Neuron (in vitro differentiated cells): ENCODE results near the gene MAP7.

Experiments used
- H2AFZ ChIP-seq: one replicate; pipeline ENCODE4 v1.6.1; 2013; ENCODE audit warnings: low read depth, mild to moderate bottlenecking, inconsistent platforms, low read length, moderate library complexity
- H3K27me3 ChIP-seq: one replicate; pipeline ENCODE4 v1.6.1; 2013; ENCODE audit warnings: low read length; ENCODE audit not compliant: insufficient read depth
- H3K36me3 ChIP-seq: one replicate; pipeline ENCODE4 v1.6.1; 2013; ENCODE audit warnings: low read length; ENCODE audit not compliant: insufficient read depth
- H3K4me1 ChIP-seq: one replicate; pipeline ENCODE4 v1.6.1; 2013; ENCODE audit warnings: low read length; ENCODE audit not compliant: insufficient read depth
- H3K4me3 ChIP-seq: 2 replicates; pipeline ENCODE4 v1.5.1; 2013; ENCODE audit warnings: mild to moderate bottlenecking, low read length, moderate library complexity
- H3K9me3 ChIP-seq: one replicate; pipeline ENCODE4 v1.6.1; 2013; ENCODE audit warnings: low read length

Gene MAP7

DNA sequence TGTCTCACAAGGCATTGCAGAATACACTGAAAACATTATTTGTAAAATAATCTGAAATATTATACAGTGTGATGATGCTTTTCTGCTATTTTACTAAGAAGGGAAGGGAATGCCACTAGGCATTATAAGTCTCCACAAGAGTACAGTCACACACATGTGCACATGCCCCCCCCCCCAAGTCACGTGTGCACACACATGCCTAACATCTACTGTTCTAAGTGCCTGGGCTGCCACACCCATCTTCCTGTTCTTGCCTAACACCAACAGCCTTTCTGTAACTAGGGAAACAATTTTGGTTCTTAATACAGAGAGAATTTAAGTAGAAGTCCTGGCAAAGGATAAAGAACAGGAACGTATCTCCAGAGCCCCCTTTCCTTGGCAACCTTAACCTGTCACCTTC, 202.4 kb downstream of the MAP7 start:
- no peaks in the 10 kb centered on the region for H3K27me3 ChIP-seq
- no peak overlapping the region for H3K4me3 ChIP-seq
- no peaks in the 10 kb centered on the region for H3K9me3 ChIP-seq
- H2AFZ ChIP-seq: no peak overlapping the region
- no peaks in the 10 kb centered on the region for H3K36me3 ChIP-seq
- no peaks in the 10 kb centered on the region for H3K4me1 ChIP-seq

- Histone ChIP-seq H3K4me1 (no peaks in the 10 kb centered on the region), H3K27me3 (no peaks in the 10 kb centered on the region), H3K9me3 (no peaks in the 10 kb centered on the region), H3K4me3 (no peak overlapping the region), H3K36me3 (no peaks in the 10 kb centered on the region), H2AFZ (no peak overlapping the region)
These were observed 205.1 kb downstream of the MAP7 start for GRCh38 chr6:136345145-136345544.

- Histone ChIP-seq H3K4me1 (no peaks in the 10 kb centered on the region), H3K27me3 (no peaks in the 10 kb centered on the region), H3K4me3 (no peak overlapping the region), H2AFZ (no peak overlapping the region), H3K9me3 (no peaks in the 10 kb centered on the region), H3K36me3 (no peaks in the 10 kb centered on the region)
These were observed 205.8 kb downstream of the MAP7 start for GRCh38 chr6:136344420-136344819.

- no peaks in the 10 kb centered on the region for H3K4me1 ChIP-seq
- no peaks in the 10 kb centered on the region for H3K27me3 ChIP-seq
- H3K4me3 ChIP-seq: no peak overlapping the region
- H3K9me3 ChIP-seq: no peaks in the 10 kb centered on the region
- H2AFZ ChIP-seq: no peak overlapping the region
- no peaks in the 10 kb centered on the region for H3K36me3 ChIP-seq
These were observed 206.5 kb downstream of the MAP7 start for GRCh38 chr6:136343700-136344099.

DNA sequence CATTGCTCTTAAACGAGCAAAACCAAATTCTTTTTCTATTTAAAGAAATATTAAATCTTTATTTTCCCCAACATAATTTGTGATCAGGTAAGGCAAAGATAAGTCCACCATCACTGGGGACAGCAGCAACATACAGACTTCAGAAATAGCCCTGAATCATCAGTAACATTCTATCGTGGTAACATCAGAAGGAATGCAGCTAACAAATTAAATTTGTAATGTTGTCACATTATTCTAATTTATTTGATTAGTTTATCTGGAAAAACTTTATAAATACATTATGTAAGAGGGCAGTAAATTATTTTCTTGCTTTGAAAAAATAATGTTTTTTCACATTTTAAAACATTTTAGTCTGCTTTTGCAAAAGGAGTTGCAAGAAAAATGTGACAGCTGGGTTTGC, 206.9 kb downstream of the MAP7 start:
- Histone ChIP-seq H3K9me3 (no peaks in the 10 kb centered on the region), H3K4me1 (no peaks in the 10 kb centered on the region), H2AFZ (no peak overlapping the region), H3K27me3 (no peaks in the 10 kb centered on the region), H3K4me3 (no peak overlapping the region), H3K36me3 (no peaks in the 10 kb centered on the region)

- Histone ChIP-seq H3K4me1 (no peaks in the 10 kb centered on the region), H3K4me3 (no peak overlapping the region), H2AFZ (no peak overlapping the region), H3K36me3 (no peaks in the 10 kb centered on the region), H3K27me3 (no peaks in the 10 kb centered on the region), H3K9me3 (no peaks in the 10 kb centered on the region)
These were observed 208.3 kb downstream of the MAP7 start for GRCh38 chr6:136341967-136342366.

DNA sequence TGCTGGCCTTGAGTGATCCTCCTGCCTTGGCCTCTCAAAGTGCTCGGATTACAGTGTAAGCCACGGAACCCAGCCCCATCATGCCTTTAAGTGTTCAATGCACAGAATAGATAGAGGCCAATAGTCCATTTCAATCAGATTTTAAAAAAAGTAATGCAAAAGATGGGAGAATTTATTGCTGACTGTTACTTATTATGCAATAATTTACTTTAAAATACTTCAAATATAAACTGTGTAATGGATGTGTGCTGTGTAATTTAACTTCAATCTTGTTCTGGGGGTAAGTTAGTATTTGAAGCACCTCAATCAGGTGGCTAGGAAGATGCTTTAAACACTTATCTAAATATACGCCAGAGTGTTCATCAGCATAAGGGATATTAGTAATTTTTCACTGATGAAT, 208.9 kb downstream of the MAP7 start:
- H3K36me3 ChIP-seq: no peaks in the 10 kb centered on the region
- no peak overlapping the region for H3K4me3 ChIP-seq
- H2AFZ ChIP-seq: no peak overlapping the region
- H3K9me3 ChIP-seq: no peaks in the 10 kb centered on the region
- H3K4me1 ChIP-seq: no peaks in the 10 kb centered on the region
- no peaks in the 10 kb centered on the region for H3K27me3 ChIP-seq

DNA sequence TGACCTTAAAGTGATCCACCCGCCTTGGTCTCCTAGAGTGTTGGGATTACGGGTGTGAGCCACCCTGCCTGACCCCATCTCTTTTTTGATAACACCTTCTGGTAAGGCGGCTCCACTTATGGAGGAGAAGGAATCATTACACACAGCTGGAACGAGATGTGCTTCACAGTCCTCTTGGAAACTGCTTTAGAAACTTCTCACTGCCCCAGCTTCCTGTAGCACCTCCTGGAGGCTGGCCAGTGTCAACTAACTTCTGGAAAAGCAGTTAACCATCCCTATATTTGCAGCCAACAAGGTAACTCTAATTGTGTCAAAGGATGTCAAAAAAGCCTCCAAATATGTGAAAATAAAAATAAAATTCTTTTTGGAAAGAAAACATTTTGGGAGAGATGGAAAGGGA, 211.7 kb downstream of the MAP7 start:
- Histone ChIP-seq H3K36me3 (no peaks in the 10 kb centered on the region), H2AFZ (no peak overlapping the region), H3K9me3 (no peaks in the 10 kb centered on the region), H3K27me3 (no peaks in the 10 kb centered on the region), H3K4me3 (no peak overlapping the region), H3K4me1 (no peaks in the 10 kb centered on the region)

GRCh38 chr6:136337606-136338005, 212.6 kb downstream of the MAP7 start:
- no peaks in the 10 kb centered on the region for H3K9me3 ChIP-seq

DNA sequence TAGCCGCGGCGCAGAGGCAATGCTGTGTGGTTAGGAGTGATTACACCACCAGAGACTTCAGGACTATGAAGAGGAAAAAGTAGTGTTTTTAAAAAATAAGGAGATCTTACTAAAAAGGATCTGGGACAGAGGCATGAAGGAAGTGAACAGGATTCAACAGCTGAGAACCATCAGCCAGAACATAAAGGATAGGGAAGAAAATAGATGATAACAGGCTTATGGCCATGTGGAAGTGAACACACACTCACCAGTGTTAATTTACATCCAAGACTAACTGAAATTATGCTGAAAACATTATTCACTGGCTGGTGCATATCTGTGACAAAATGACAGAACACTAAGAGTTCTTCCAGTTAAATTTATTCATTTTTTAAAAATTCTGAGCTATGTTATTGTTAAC, 213.1 kb downstream of the MAP7 start:
- H3K4me1 ChIP-seq: no peaks in the 10 kb centered on the region
- no peak overlapping the region for H2AFZ ChIP-seq
- H3K27me3 ChIP-seq: no peaks in the 10 kb centered on the region
- no peaks in the 10 kb centered on the region for H3K9me3 ChIP-seq
- no peaks in the 10 kb centered on the region for H3K36me3 ChIP-seq
- H3K4me3 ChIP-seq: no peak overlapping the region

More at GRCh38 chr6:136337606-136338005, 212.6 kb downstream of the MAP7 start:
- H3K4me3 ChIP-seq: no peak overlapping the region
- no peak overlapping the region for H2AFZ ChIP-seq
- H3K27me3 ChIP-seq: no peaks in the 10 kb centered on the region
- no peaks in the 10 kb centered on the region for H3K36me3 ChIP-seq
- H3K4me1 ChIP-seq: no peaks in the 10 kb centered on the region

DNA sequence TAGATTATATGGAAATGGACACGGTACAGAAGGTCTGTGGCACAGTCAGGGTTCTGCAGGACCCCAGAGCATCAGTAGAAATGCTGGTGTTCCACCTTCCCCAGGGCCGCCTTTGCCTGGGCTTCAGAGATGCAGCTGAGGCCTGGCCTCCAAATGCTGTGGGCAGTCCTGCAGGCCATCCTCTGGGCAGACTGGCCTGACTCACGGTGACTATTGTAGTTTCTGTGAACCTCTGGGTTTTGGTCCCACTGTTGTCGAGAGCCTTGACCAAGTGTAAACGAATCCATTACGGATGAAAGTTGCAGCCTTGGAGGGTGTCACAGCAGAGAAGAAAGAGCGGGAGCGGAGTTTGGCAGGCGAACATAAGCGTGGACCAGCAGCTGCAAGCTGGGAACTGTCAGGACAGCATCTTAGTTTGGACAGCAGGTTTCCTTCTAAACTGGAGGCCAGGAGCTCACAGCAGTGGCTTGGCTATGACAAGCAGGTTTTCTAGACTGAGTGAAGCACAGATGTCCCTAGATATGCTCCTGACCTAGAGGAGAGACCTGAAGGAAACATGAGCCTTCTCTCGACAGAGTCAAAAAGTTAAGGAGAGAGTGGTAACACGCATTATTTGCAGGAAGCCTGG, 214.4 kb downstream of the MAP7 start:
- Histone ChIP-seq H3K4me1 (no peaks in the 10 kb centered on the region), H3K27me3 (no peaks in the 10 kb centered on the region), H3K4me3 (no peak overlapping the region), H3K9me3 (no peaks in the 10 kb centered on the region), H3K36me3 (no peaks in the 10 kb centered on the region), H2AFZ (no peak overlapping the region)

DNA sequence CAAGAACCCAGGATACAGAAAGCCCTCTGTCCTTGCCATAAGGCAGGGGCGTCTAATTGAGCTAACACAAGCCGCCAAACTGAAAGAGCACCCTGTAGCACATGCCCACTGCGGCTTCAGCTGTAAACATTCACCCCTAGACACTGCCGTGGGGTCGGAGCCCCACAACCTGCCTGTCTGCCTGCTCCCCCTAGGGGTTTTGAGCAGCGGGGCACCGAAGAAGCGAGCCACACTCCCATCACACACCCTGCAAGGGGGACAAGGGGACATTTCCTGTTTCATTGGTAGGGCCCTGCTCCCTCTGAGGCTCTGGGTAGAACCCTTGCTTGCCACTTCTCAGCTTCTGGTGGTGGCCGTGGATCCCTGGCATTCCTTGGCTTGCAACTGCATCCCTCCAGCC, 215.4 kb downstream of the MAP7 start:
- no peaks in the 10 kb centered on the region for H3K27me3 ChIP-seq

GRCh38 chr6:136334465-136334846, 215.8 kb downstream of the MAP7 start:
- Histone ChIP-seq H3K9me3 (no peaks in the 10 kb centered on the region), H3K4me1 (no peaks in the 10 kb centered on the region), H2AFZ (no peak overlapping the region), H3K4me3 (no peak overlapping the region), H3K27me3 (no peaks in the 10 kb centered on the region), H3K36me3 (no peaks in the 10 kb centered on the region)

More for the DNA sequence above, 215.4 kb downstream of the MAP7 start:
- Histone ChIP-seq H3K9me3 (no peaks in the 10 kb centered on the region), H3K36me3 (no peaks in the 10 kb centered on the region), H3K4me1 (no peaks in the 10 kb centered on the region), H3K4me3 (no peak overlapping the region), H2AFZ (no peak overlapping the region)

GRCh38 chr6:136333824-136334464, 216.3 kb downstream of the MAP7 start:
- H3K4me1 ChIP-seq: no peaks in the 10 kb centered on the region
- no peak overlapping the region for H3K4me3 ChIP-seq
- no peaks in the 10 kb centered on the region for H3K27me3 ChIP-seq
- H2AFZ ChIP-seq: no peak overlapping the region
- no peaks in the 10 kb centered on the region for H3K9me3 ChIP-seq
- no peaks in the 10 kb centered on the region for H3K36me3 ChIP-seq
